ENCODE results near the gene SFT2D3. TPM values are rescaled to one million over a fixed set of nuclear protein-coding genes. Genes with fewer than 3 reads are reported as not detected.

The SFT2D3 gene
- total RNA-seq, result 3.6 and 6.6 TPM in 2 replicates

GRCh38 chr2:127701193-127701650, at the start of gene SFT2D3:
Gene SFT2D3 (plus strand): TSS chr2:127701497. CDS start chr2:127701529, 32 bp downstream.

GRCh38 chr2:127675331-127676261, 25.7 kb upstream of the SFT2D3 start, which contains the start of gene LIMS2:
Gene LIMS2 (minus strand): TSS chr2:127675530. CDS start chr2:127675024, 506 bp downstream.

Other genes starting within 250 kb of the SFT2D3 start
- 30.5 and 40.7 TPM in 2 replicates for gene IWS1, start 175.0 kb upstream of the SFT2D3 start, total RNA-seq
- not detected in 2 replicates for gene MYO7B, start 165.8 kb upstream of the SFT2D3 start, total RNA-seq
- not detected in 2 replicates for gene GPR17, start 55.3 kb upstream of the SFT2D3 start, total RNA-seq
- not detected in 2 replicates for gene LIMS2, start 26.0 kb upstream of the SFT2D3 start, total RNA-seq
- gene WDR33, start 109.7 kb downstream of the SFT2D3 start, total RNA-seq, result 15.1 and 15.3 TPM in 2 replicates
- 13.0 and 22.1 TPM in 2 replicates for gene POLR2D, start 156.7 kb downstream of the SFT2D3 start, total RNA-seq
- gene AMMECR1L, start 184.5 kb downstream of the SFT2D3 start, total RNA-seq, result 11.9 and 15.2 TPM in 2 replicates